Ascending aorta (tissue), 2 donors: ENCODE measurements around the gene TMEM19. TPM values are rescaled to one million over a fixed set of nuclear protein-coding genes. Genes with fewer than 3 reads are reported as not detected.

Experiments used
- DNase-seq, 2 donors: peaks; one replicate each; pipeline ENCODE4 v3.0.0-alpha.2; 2019; ENCODE audit warnings: low spot score in 2 of 2
- H3K27ac ChIP-seq, 2 donors: fragments of 200-600 bp; sonication (generic); one replicate each; pipeline ENCODE4 v1.5.1; 2016 to 2017; ENCODE audit warnings: mild to moderate bottlenecking in 1 of 2
- H3K27me3 ChIP-seq: fragments of 200-600 bp; sonication (generic); one replicate; pipeline ENCODE4 v1.5.1; 2017
- H3K36me3 ChIP-seq, 2 donors: fragments of 200-600 bp; sonication (generic); one replicate each; pipeline ENCODE4 v1.5.1; 2016
- H3K4me1 ChIP-seq, 2 donors: fragments of 200-600 bp; sonication (generic); one replicate each; pipeline ENCODE4 v1.5.1; 2016 to 2017; ENCODE audit warnings: mild to moderate bottlenecking in 1 of 2
- H3K4me3 ChIP-seq, 2 donors: fragments of 200-600 bp; sonication (generic); one replicate each; pipeline ENCODE4 v1.5.1; 2016 to 2017; ENCODE audit warnings: mild to moderate bottlenecking in 1 of 2
- H3K9me3 ChIP-seq, 2 donors: fragments of 200-600 bp; sonication (generic); one replicate each; pipeline ENCODE4 v1.5.1; 2016
- CTCF ChIP-seq, 3 experiments: fragments of 200-600 bp in 2 of 3; fragments of 450-650 bp in 1 of 3; sonication (generic) in 2 of 3; IDR thresholded peaks; one replicate each; pipeline ENCODE4 v1.5.1; 2016 to 2019; ENCODE audit warnings: antibody characterized with exemption in 3 of 3, mild to moderate bottlenecking in 1 of 3, moderate library complexity in 1 of 3
- intact Hi-C: fragments of 100-400 bp; cut with DNase I; formaldehyde crosslinking; loops from one replicate; pipeline ENCODE4 v1.15.1; 2023
- total RNA-seq: library from RNA; depleted of rRNA; stranded (reverse); fragments of >200 nt; gene quantifications from one replicate; pipeline ENCODE4 v1.1.0, GENCODE V29; 2016

The TMEM19 gene
- total RNA-seq, 1 donor from 2014 or later: 14.5 TPM

- Histone ChIP-seq H3K4me1 (no peaks in the 10 kb centered on the region), H3K27me3 (no peaks in the 10 kb centered on the region), H3K36me3 (peaks cover 22 to 46% of the 10 kb centered on the region in 2 donors), H3K9me3 (no peaks in the 10 kb centered on the region), H3K27ac (no peak overlapping the region), H3K4me3 (no peak overlapping the region)
- DNase-seq: no peak
- TF ChIP-seq CTCF (IDR thresholded peaks at IDR 0.05): no peak
- intact Hi-C loops: no loop called here
Observed at GRCh38 chr12:71703206-71703605, 17.3 kb downstream of the TMEM19 start.

GRCh38 chr12:71704920-71705319, 19.0 kb downstream of the TMEM19 start:
- no peaks in the 10 kb centered on the region for H3K9me3 ChIP-seq
- H3K27me3 ChIP-seq: no peaks in the 10 kb centered on the region
- no peak for TF ChIP-seq CTCF (IDR thresholded peaks at IDR 0.05)
- intact Hi-C loops: no loop called here
- DNase-seq: no peak
- H3K27ac ChIP-seq: no peak overlapping the region
- H3K4me3 ChIP-seq: no peak overlapping the region
- H3K4me1 ChIP-seq: no peaks in the 10 kb centered on the region
- H3K36me3 ChIP-seq: peaks cover 6 to 32% of the 10 kb centered on the region in 2 donors

- intact Hi-C loops: no loop called here
- H3K27ac ChIP-seq: no peak overlapping the region
- no peak overlapping the region for H3K4me3 ChIP-seq
- TF ChIP-seq CTCF (IDR thresholded peaks at IDR 0.05): no peak
- peaks cover 0 to 6% of the 10 kb centered on the region in 2 donors for H3K9me3 ChIP-seq
- no peaks in the 10 kb centered on the region for H3K4me1 ChIP-seq
- H3K27me3 ChIP-seq: no peaks in the 10 kb centered on the region
- H3K36me3 ChIP-seq: peaks cover 0 to 14% of the 10 kb centered on the region in 2 donors
- no peak for DNase-seq
Observed at GRCh38 chr12:71708658-71709057, 22.8 kb downstream of the TMEM19 start.

- TF ChIP-seq CTCF (IDR thresholded peaks at IDR 0.05): no peak
- H3K36me3 ChIP-seq: peaks cover 0 to 3% of the 10 kb centered on the region in 2 donors
- no peak for DNase-seq
- intact Hi-C loops: no loop called here
- H3K4me3 ChIP-seq: no peak overlapping the region
- no peaks in the 10 kb centered on the region for H3K4me1 ChIP-seq
- H3K9me3 ChIP-seq: peaks cover 0 to 14% of the 10 kb centered on the region in 2 donors
- no peak overlapping the region for H3K27ac ChIP-seq
- no peaks in the 10 kb centered on the region for H3K27me3 ChIP-seq
Observed at GRCh38 chr12:71710276-71711125, 24.6 kb downstream of the TMEM19 start.

GRCh38 chr12:71718611-71719010, 32.7 kb downstream of the TMEM19 start:
- TF ChIP-seq CTCF (IDR thresholded peaks at IDR 0.05): no peak
- Histone ChIP-seq H3K4me3 (no peak overlapping the region), H3K9me3 (peaks cover 0 to 8% of the 10 kb centered on the region in 2 donors), H3K36me3 (no peaks in the 10 kb centered on the region), H3K4me1 (no peaks in the 10 kb centered on the region), H3K27ac (no peak overlapping the region), H3K27me3 (no peaks in the 10 kb centered on the region)
- intact Hi-C loops: no loop called here
- DNase-seq: no peak
